GM18907 (cell line): ENCODE results near the gene FAM32A.

Experiments used
- ATAC-seq: cut with Tn5 transposase; IDR thresholded peaks from one replicate; pipeline ENCODE4 v1.9.1; 2021; ENCODE audit warnings: mild to moderate bottlenecking, moderate library complexity; ENCODE audit not compliant: unreplicated experiment

FAM32A gene

DNA sequence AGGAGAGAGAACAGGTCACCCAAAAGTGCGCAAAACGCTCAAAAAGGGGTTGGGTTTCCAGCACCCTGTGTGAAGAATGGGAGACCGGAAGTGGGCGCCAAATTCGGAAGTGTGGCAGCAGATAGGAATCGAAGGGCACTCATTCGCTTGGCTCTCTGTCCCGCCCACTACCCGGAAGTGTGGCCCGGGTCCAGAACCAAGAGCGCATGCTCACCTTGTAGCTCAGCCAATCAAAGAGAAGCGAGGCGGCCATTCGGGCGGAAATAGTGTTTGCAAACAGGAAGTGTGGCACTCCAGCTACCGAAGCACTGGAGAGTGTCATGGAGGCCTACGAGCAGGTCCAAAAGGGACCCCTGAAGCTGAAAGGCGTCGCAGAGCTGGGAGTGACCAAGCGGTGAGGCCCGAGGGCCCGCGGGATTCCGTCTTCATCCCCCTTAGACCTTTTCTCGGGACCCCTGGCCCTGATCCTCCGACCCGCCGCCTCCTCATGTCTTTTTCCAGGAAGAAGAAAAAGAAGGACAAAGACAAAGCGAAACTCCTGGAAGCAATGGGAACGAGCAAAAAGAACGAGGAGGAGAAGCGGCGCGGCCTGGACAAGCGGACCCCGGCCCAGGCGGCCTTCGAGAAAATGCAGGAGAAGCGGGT, at the start of gene FAM32A:
TSS of gene FAM32A (plus strand) at position 288 of the 645 bp plus-strand sequence. CDS start at position 321, 33 bp downstream.
- ATAC-seq: peak; percentile 85

- ATAC-seq: no peak
These were observed 49.6 kb upstream of the FAM32A start for GRCh38 chr19:16135430-16136127.

DNA sequence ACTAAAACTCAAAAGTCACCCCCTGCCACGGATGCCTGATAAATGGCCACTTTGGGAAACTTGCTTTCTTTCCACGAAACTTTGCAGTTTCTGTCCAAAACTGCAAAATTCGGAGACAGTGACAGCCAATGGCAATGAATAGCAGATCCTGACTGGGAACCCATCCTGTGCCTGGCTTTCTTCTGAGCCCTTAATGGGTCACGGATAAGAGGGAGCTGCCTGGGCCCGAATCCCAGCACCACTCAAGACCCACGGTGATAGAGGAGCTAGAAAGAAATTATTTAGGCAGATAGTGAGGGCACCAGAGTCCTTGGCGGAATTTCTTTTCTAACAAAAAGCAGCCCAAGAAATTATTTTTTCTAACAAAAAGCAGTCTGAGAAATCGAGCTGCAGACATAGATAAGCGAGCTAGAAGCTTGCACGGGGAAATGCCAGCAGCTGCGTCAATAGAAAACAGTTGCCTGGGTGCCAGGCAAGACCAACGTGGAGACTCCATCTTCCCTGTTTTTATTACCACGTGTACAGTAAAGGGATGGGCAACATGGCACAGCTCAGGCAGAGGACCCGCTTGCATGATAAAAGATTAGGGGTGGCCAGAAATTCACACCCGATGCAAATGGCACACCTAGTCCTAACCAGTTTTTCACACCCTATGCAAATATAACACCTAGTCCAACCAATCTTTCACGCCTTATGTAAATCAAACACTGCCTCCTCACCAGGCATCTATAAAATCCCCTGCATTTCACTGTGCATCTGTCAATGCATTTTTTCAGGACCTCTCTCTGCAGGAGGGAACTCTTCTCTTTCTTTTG, 48.8 kb upstream of the FAM32A start:
- ATAC-seq: no peak

- ATAC-seq: peak; percentile 31
These were observed 45.5 kb upstream of the FAM32A start for GRCh38 chr19:16139752-16140151.

GRCh38 chr19:16141043-16141442, 44.2 kb upstream of the FAM32A start:
- peak; percentile 45 for ATAC-seq

DNA sequence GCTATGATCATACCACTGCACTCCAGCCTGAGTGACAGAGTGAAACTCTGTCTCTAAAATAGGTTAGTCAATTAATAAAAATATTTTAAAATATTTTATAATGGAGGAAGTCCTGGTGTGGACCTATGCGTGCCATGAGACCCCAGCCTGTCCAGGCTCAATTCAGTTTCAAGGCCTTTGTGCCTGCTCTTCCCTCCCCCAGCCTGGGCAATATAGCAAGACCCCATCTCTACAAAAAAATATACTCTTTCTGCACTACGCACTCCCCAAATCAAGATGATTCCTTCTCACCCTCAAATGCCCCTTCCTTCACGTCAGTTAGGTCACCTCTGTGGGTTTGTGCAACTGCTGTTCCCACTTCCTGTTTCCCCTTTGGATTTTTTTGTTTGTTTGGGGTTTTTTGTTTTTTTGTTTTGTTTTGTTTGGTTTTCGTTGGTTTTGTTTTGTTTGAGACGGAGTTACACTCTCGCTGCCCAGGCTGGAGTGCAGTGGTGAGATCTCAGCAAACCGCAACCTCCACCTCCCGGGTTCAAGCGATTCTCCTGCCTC, 43.1 kb upstream of the FAM32A start:
- no peak for ATAC-seq

DNA sequence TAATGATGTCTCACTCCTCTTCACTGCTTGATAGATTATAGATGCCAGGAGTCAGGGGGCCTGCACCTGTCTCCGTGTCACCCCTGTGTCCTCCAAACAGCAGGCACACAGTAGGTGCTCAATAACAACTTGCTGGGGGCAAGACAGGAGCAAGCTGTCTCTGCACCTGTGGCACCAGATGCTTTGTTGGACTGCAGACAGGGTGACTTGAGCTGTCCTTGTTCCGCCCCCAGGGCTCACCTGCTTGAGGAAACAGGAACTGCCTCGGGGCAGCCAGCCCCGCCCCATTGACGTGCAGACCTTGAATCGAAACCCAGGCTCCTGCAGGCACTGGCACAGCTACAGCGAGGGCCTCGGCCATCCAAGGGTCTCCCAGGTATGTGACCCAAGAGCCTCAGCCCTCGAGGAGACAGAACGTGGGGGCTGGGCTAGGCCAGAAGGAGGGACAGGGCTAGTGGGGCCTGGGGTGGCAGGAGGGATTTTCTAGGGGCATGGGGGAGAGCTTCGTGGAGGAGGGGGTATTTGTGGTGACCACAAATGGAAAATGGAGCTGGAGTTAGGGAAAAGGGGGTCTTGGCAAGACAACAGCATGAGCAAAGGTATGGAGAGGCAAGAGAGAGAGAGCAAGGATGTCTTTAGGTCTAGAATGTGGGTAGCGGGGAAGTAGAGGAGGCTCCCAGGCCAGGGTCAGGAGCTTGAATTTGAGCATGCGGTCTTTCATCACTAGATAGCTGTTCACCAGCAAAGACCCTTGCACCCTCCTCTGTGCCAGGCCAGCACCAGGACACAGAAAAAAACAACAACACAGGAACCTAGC, 41.6 kb upstream of the FAM32A start, which contains the start of gene HSH2D:
TSS of gene HSH2D (plus strand) at position 287 of the 817 bp plus-strand sequence. CDS start 5,066 bp downstream, outside the sequence.
- ATAC-seq: peak; percentile 54

DNA sequence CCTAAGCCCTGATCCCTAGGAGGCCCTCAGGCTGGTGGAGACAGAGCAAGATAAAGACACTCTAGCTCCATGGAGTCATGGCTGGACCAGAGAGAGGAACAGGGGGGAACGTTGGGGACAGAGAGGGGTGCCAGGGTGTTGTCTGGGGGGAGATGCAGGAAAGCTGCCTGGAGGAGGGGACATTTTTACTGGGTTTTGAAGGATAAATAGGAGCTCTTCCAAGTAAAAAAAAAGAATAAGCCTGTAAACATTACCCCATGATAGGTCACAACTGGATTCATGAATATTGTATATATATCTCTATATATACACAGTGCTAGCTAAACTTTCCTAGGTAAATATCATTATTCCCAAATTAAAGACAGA, 41.0 kb upstream of the FAM32A start:
- no peak for ATAC-seq

- no peak for ATAC-seq
These were observed 39.1 kb upstream of the FAM32A start for GRCh38 chr19:16146112-16146511.

GRCh38 chr19:16148443-16149229, 36.6 kb upstream of the FAM32A start:
- no peak for ATAC-seq

GRCh38 chr19:16153582-16154336, 31.5 kb upstream of the FAM32A start:
- ATAC-seq: no peak

DNA sequence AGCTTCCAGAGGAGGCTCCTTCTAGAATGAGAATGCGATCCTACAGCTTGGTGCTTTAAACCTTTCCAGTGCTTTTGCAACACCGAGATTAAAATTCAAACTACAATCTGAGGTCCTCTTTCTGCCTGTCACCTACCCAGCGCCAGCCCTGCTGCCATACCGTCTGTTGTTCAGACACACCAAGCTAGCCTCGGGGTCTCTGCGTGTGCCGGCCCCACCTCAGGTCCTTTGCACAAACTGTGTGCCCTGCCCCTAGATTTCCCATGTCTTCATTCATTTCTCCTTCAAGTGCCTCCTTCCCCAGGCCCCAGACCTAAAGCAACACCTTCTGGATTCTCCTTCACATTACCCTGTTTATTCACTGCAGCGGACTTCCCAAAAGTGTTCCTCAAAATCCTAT, 30.7 kb upstream of the FAM32A start:
- ATAC-seq: no peak

DNA sequence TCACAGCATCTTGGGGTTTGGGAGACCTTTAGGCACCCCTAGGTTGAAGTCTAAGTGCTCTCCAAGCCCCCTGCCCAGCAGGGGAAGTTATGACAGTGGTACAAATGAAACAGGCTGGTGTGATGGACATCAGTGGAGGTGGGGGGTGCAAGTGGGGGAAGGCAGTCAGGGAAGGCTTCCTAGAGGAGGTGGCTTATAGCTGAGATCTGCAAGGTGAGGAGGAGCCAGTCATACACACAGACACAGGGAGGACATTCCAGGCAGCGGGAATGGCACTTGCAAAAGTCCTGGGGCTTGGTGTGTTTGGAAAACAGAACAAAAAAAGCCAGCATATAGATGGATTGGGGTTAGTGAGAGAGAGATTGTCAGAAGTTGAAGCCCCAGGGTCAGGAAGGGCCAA, 30.1 kb upstream of the FAM32A start:
- no peak for ATAC-seq

DNA sequence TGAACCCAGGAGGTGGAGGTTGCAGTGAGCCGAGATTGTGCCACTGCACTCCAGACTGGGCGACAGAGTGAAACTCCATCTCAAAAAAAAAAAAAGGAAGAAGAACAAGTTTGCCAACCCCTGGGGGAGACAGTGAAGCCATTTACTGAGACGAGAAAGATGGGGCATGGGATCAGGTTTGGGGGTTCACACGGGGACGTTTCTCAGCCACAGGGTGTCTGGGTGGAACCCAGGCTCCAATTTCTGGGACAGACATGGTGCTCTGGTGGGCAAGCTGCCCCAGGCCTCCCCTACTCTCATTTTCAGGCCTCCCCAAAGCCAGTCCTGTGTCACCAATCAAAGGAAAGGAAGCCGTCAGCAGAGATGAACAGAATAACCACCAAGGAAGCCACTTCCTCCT, 28.3 kb upstream of the FAM32A start:
- ATAC-seq: no peak

DNA sequence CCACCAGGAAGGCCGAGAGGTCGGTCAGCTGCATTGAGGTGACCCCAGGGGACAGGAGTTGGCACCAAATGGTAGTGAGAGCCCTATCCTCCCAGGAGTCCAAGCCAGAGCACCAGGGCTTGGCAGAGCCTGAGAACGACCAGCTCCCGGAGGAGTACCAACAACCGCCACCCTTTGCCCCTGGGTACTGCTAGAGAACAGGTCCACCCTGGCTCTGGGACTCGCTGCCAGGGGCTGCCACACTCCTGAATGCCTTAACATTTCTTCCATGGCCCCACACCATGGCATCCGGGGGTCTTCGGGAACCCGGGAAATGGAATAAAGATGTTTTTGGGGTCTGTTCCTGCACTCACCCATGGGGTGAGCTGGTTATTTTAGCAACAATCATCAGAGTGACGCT, 27.6 kb upstream of the FAM32A start:
- no peak for ATAC-seq

DNA sequence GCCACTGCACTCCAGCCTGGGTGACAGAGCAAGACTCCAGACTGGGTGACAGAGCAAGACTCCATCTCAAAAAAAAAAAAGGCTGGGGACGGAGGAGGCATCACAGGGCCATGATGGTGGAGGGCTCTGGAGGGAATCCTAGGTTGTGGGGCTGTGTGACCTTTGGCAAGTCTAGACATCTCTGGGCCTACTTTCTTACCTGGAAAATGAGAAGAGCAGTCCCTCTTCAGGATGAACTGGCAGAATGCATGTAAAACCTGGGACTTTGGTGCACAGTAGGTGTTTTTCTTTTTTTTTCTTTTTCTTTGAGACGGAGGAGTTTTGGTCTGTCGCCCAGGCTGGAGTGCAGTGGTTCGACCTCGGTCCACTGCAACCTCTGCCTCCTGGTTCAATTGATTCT, 25.6 kb upstream of the FAM32A start:
- ATAC-seq: no peak

DNA sequence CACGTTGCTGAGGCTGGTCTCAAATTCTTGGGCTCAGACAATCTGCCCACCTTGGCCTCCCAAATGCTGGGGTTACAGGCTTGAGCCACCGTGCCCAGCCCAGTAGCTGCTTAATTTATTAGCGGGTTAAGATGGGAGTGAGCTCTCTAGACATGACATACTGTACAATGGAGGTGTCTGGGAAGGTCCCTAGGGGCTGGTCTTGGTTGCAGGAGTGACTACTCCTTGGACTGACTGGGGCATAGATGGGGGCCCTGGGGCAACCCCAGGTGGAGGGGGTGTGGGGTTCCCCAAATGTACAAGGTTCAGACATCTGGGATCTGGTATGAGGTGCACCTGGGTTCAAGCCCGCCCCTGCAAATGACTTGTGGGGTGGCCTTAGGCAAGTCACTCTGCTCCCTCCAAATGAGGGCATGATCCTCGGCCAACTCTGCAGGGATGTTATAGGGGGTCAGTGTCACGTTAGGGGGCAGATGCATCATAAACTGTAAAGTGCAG, 24.7 kb upstream of the FAM32A start:
- no peak for ATAC-seq

- ATAC-seq: no peak
These were observed 24.2 kb upstream of the FAM32A start for GRCh38 chr19:16160943-16161560.
